ENCODE results near the gene TPGS2. TPM values are rescaled to one million over a fixed set of nuclear protein-coding genes. Genes with fewer than 3 reads are reported as not detected.
A peak's percentile ranks its signal among the peaks of the same experiment; 100 is the strongest.

The TPGS2 gene
- total and polyA plus RNA-seq, 2 of the 13 experiments (the other 11 are each of a cell fraction or from before 2014, with no cell fraction given) = 73.3 to 137 TPM

DNA sequence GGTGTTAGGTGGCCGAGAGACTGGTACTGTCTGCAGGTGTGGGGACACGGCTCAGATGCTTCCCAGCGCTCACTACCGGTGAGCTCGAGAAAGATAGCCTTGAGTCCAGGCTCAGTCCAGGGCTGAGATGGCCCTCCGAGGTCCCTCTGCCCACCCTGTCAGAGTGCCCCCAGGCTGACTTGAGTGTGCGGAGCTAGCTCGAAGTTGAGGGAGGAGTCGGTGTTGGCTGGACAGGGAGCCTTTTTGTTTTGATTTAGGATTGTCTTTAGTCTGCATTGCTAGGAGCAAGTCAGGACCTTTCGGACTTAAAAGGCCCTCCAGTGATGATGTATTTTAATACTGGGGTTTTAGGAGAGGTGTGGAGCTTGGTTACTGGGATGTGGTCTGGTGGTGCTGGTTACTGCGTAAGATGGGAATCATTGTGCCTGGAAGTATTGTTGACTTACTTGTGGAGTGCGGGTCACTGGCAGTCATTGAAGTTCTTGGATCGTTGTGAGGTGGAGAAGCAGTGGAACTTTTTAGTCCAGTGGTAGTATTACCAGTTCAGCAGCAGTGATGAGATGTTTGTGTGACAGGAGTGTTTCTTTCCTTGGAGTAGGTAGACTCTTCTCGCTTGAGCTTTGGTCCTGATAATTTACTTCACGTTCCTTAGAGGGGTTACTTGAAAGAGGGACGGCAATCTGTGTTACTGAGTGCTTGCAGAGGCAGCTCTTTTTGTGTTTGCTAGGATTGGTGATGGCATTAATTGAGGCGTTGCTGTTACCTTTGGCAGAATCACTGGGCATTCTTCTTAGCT, 758 bp upstream of the TPGS2 start (continued):
- TF ChIP-seq, protein P1, sequence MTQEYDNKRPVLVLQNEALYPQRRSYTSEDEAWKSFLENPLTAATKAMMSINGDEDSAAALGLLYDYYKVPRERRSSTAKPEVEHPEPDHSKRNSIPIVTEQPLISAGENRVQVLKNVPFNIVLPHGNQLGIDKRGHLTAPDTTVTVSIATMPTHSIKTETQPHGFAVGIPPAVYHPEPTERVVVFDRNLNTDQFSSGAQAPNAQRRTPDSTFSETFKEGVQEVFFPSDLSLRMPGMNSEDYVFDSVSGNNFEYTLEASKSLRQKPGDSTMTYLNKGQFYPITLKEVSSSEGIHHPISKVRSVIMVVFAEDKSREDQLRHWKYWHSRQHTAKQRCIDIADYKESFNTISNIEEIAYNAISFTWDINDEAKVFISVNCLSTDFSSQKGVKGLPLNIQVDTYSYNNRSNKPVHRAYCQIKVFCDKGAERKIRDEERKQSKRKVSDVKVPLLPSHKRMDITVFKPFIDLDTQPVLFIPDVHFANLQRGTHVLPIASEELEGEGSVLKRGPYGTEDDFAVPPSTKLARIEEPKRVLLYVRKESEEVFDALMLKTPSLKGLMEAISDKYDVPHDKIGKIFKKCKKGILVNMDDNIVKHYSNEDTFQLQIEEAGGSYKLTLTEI (CRISPR knock-in tag; conservative IDR thresholded peaks at IDR 0.05) = no peak
- TF ChIP-seq BORCS8-MEF2B (CRISPR knock-in tag; IDR thresholded peaks at IDR 0.05) (0 out of 2 replicates have a peak, but pooled peaks have one; percentile 1), KMT2A (CRISPR knock-in tag; IDR thresholded peaks at IDR 0.05) (peak; percentile 13), ZNF430 (CRISPR knock-in tag; IDR thresholded peaks at IDR 0.05) (no peak), ZNF841 (CRISPR knock-in tag; IDR thresholded peaks at IDR 0.05; ENCODE audit: borderline replicate concordance) (0 out of 2 replicates have a peak, but pooled peaks have one; percentile 16), MTF2 (CRISPR knock-in tag; IDR thresholded peaks at IDR 0.05; ENCODE audit: borderline replicate concordance) (0 out of 2 replicates have a peak, but pooled peaks have one; percentile 12), JUNB (CRISPR knock-in tag; IDR thresholded peaks at IDR 0.05; ENCODE audit: borderline replicate concordance) (0 out of 2 replicates have a peak, but pooled peaks have one; percentile 24), ASH2L (IDR thresholded peaks at IDR 0.05; ENCODE audit: insufficient read length, low read depth, low read length) (peak; percentile 11)

DNA sequence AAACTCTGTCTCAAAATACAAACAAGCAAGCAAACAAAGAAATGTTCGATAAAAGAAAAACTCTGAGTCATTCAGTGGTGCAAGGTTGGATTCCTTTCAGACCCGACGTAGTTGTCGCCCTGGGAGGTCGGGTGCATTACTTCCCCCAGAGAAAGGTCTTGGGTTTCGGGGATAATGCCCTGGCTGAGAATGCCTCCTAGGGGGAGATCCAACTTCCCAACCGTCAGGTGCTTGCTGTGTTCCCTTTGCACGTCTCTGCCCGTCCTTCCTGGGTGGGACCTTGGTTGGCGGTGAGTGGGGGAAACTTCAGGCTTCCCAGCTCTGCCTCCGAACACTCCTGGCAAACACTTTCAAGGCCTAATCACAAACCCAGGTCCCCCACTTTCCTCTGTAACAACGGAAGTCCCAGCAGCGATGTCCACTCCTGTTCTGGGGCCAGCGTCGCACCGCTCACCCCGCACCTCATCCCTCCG, 609 bp downstream of the TPGS2 start:
- Histone ChIP-seq H3K79me2 (ENCODE audit: insufficient read depth, low read length) (peaks cover 13% of the 10 kb centered on the region), H3K27ac (ENCODE audit: extremely low read length, insufficient read depth, low read length) (peak overlapping the region; percentile 73), H3K27me3 (ENCODE audit: control insufficient read depth in 1 of 2, insufficient read depth in 2 of 2, low read length in 2 of 2) (no peaks in the 10 kb centered on the region; a peak in 1 of 5 replicates), H3K9ac (ENCODE audit: insufficient read depth, low read depth, low read length) (peak overlapping the region; percentile 85), H3K36me3 (replicated peaks in 1 of 2; ENCODE audit: control insufficient read depth in 1 of 2, insufficient read depth in 2 of 2, low read length in 2 of 2) (no peaks in the 10 kb centered on the region; a peak in 1 of 5 replicates), H3K9me3 (ENCODE audit: low read length) (no peaks in the 10 kb centered on the region), H3K4me2 (ENCODE audit: low read depth, low read length) (peak overlapping the region; percentile 72), H2AFZ (ENCODE audit: low read length) (peak overlapping the region; percentile 75), H4K20me1 (ENCODE audit: insufficient read depth, low read length) (no peaks in the 10 kb centered on the region), H3K4me1 (ENCODE audit: insufficient read depth, low read length) (peaks cover 34% of the 10 kb centered on the region), H3K4me3 (replicated peaks in 1 of 3; ENCODE audit: insufficient read depth in 1 of 3, low read depth in 2 of 3, low read length in 3 of 3) (peak overlapping the region; percentile 94 to 99 (median 94))
- POLR2A ChIA-PET = no interaction called here
- peak; percentile 58 for ATAC-seq
- WGBS (ENCODE audit: low lambda C conversion rate) = 0% methylated on average over 14 of the region's 18 CpGs
- in situ Hi-C loops (cut with HindIII; ENCODE audit: extremely low pct_ligation_motif_present, low pct_unique_long_range_greater_than_20kb) (no loop called here), intact Hi-C loops (cut with micrococcal nuclease; ENCODE audit: unreplicated experiment) (no loop called here)
- peak; percentile 16 for DNase-seq (ENCODE audit: low spot score)
- BruUV-seq (replicated peaks) = TSS peak; percentile 61
- CTCF ChIA-PET (ENCODE audit: low intra/inter-chr PET ratio, low total read pairs) = no interaction called here
- peak; percentile 21 for FAIRE-seq
- TF ChIP-seq ZBTB3 (CRISPR knock-in tag; IDR thresholded peaks at IDR 0.05; ENCODE audit: borderline replicate concordance, low read depth) = 0 out of 2 replicates have a peak, but pooled peaks have one; percentile 61
- TF ChIP-seq KAT7 (CRISPR knock-in tag; IDR thresholded peaks at IDR 0.05; ENCODE audit: borderline replicate concordance) = peak; percentile 16; the same call in 1 of the 2 replicates
- TF ChIP-seq FUBP1 (CRISPR knock-in tag; IDR thresholded peaks at IDR 0.05; ENCODE audit: borderline replicate concordance) = no peak
- TF ChIP-seq GABPA (IDR thresholded peaks at IDR 0.05; ENCODE audit: low read depth, low read length) = no peak
- 0 out of 2 replicates have a peak, but pooled peaks have one; percentile 6 for TF ChIP-seq GABPA (CRISPR knock-in tag; IDR thresholded peaks at IDR 0.05; ENCODE audit: low read depth)
- peak; percentile 18 for TF ChIP-seq SRSF1 (optimal IDR thresholded peaks at IDR 0.05; ENCODE audit: low read depth, low read length)
- TF ChIP-seq ZNF276 (CRISPR knock-in tag; IDR thresholded peaks at IDR 0.05; ENCODE audit: low read depth) = 0 out of 2 replicates have a peak, but pooled peaks have one; percentile 20
- 0 out of 2 replicates have a peak, but pooled peaks have one; percentile 7 for TF ChIP-seq ZNF292 (CRISPR knock-in tag; IDR thresholded peaks at IDR 0.05; ENCODE audit: borderline replicate concordance, low read depth)
